HepG2 (cell line): ENCODE measurements around the gene SPHK2. TPM values are rescaled to one million over a fixed set of nuclear protein-coding genes. Genes with fewer than 3 reads are reported as not detected.

Experiments used
- ARNT2 ChIP-seq: sonication (generic); formaldehyde crosslinking; IDR thresholded peaks from 2 replicates; pipeline ENCODE4 v1.8.0; 2022; ENCODE audit warnings: mild to moderate bottlenecking, low read depth, missing genetic modification reagents, moderate library complexity
- ELF3 ChIP-seq: IDR thresholded peaks from 2 replicates; pipeline ENCODE4 v1.6.1; 2016; ENCODE audit warnings: missing genetic modification reagents, missing compliant biosample characterization
- EP300 ChIP-seq, 3 experiments: sonication (generic) in 1 of 3; formaldehyde crosslinking in 1 of 3; IDR thresholded peaks; 2 replicates each; pipeline versions ENCODE4 v1.5.1 to v1.6.1; 2011 to 2020; ENCODE audit warnings: low read depth in 2 of 3, low read length in 2 of 3, borderline replicate concordance in 1 of 3, improper control_type of control experiment in 1 of 3, mild to moderate bottlenecking in 1 of 3, missing genetic modification reagents in 1 of 3, moderate library complexity in 1 of 3
- KLF12 ChIP-seq: sonication (generic); formaldehyde crosslinking; IDR thresholded peaks from 2 replicates; pipeline ENCODE4 v1.4.0; 2020; ENCODE audit warnings: missing genetic modification reagents, borderline replicate concordance
- MTF2 ChIP-seq: sonication (generic); formaldehyde crosslinking; IDR thresholded peaks from 2 replicates; pipeline ENCODE4 v1.5.0; 2020; ENCODE audit warnings: missing genetic modification reagents, borderline replicate concordance
- TBX2 ChIP-seq: sonication (generic); formaldehyde crosslinking; IDR thresholded peaks from 2 replicates; pipeline ENCODE4 v1.5.0; 2020; ENCODE audit warnings: missing genetic modification reagents, mild to moderate bottlenecking, borderline replicate concordance
- U2AF1 ChIP-seq: fragments of 200-400 bp; formaldehyde crosslinking; optimal IDR thresholded peaks from 2 replicates; pipeline ENCODE3; 2017; ENCODE audit warnings: mild to moderate bottlenecking, low read depth, low read length
- ZNF207 ChIP-seq: fragments of 450-650 bp; IDR thresholded peaks from 2 replicates; pipeline ENCODE4 v1.6.1; 2016; ENCODE audit warnings: antibody characterized with exemption, borderline replicate concordance
- ZNF232 ChIP-seq: sonication (generic); formaldehyde crosslinking; IDR thresholded peaks from 2 replicates; pipeline ENCODE4 v1.4.0; 2020; ENCODE audit warnings: missing genetic modification reagents, borderline replicate concordance
- ZNF253 ChIP-seq: sonication (generic); formaldehyde crosslinking; IDR thresholded peaks from 2 replicates; pipeline ENCODE4 v1.8.0; 2022; ENCODE audit warnings: mild to moderate bottlenecking, missing genetic modification reagents, borderline replicate concordance
- ZNF264 ChIP-seq: sonication (generic); formaldehyde crosslinking; IDR thresholded peaks from 2 replicates; pipeline ENCODE4 v1.4.0; 2020; ENCODE audit warnings: missing genetic modification reagents
- ZNF343 ChIP-seq: sonication (generic); formaldehyde crosslinking; IDR thresholded peaks from 2 replicates; pipeline ENCODE4 v1.4.0; 2020; ENCODE audit warnings: mild to moderate bottlenecking, missing genetic modification reagents
- ZNF614 ChIP-seq: IDR thresholded peaks from 2 replicates; pipeline ENCODE4 v1.6.1; 2018; ENCODE audit warnings: missing biosample characterization, missing genetic modification reagents, inconsistent platforms, borderline replicate concordance
- ZNF788 ChIP-seq: sonication (generic); formaldehyde crosslinking; IDR thresholded peaks from 2 replicates; pipeline ENCODE4 v1.5.0; 2020; ENCODE audit warnings: mild to moderate bottlenecking, missing genetic modification reagents, borderline replicate concordance
- ZNF879 ChIP-seq: sonication (generic); formaldehyde crosslinking; IDR thresholded peaks from 2 replicates; pipeline ENCODE4 v1.8.1; 2023; ENCODE audit warnings: missing genetic modification reagents
- polyA plus RNA-seq, 8 experiments: library from polyadenylated mRNA; depleted of rRNA in 3 of 8; stranded (reverse) in 7 of 8; unstranded in 1 of 8; fragments of >200 nt; fragmentation: Illumina TruSeq in 4 of 8; extraction: Trizol in 4 of 8; gene quantifications; 2 replicates each; pipeline versions ENCODE4 v1.2.1 to v1.2.3, GENCODE V29; 2011 to 2016; ENCODE audit warnings: low read depth in 4 of 8, missing spikeins in 1 of 8, mixed read lengths in 1 of 8; ENCODE audit not compliant: insufficient read depth in 1 of 8
- total RNA-seq, 5 experiments: library from RNA; depleted of rRNA; stranded (reverse); fragments of >200 nt; fragmentation: Illumina TruSeq; extraction: Trizol; gene quantifications; 2 replicates each; pipeline ENCODE4 v1.2.3, GENCODE V29; 2016; ENCODE audit warnings: low read depth in 1 of 5
- TF ChIP-seq, protein P1 (sequence below), 2 experiments: IDR thresholded peaks; 2 replicates each; pipeline ENCODE4 v1.6.1; 2011 to 2012; ENCODE audit warnings: low read length in 2 of 2, borderline replicate concordance in 1 of 2, low read depth in 1 of 2, mild to moderate bottlenecking in 1 of 2, moderate library complexity in 1 of 2
- TF ChIP-seq, protein P2 (sequence below): sonication (generic); formaldehyde crosslinking; IDR thresholded peaks from 2 replicates; pipeline ENCODE4 v1.8.0; 2022; ENCODE audit warnings: mild to moderate bottlenecking, missing genetic modification reagents
- TF ChIP-seq, protein P3 (sequence below): sonication (generic); formaldehyde crosslinking; IDR thresholded peaks from 2 replicates; pipeline ENCODE4 v1.5.0; 2020; ENCODE audit warnings: mild to moderate bottlenecking, low read depth, missing genetic modification reagents, borderline replicate concordance
- TF ChIP-seq, protein P4 (sequence below): sonication (generic); formaldehyde crosslinking; IDR thresholded peaks from 2 replicates; pipeline ENCODE4 v1.5.0; 2020; ENCODE audit warnings: missing genetic modification reagents, mild to moderate bottlenecking, borderline replicate concordance
- TF ChIP-seq, protein P5 (sequence below): IDR thresholded peaks from 2 replicates; pipeline ENCODE4 v1.6.1; 2016; ENCODE audit warnings: missing compliant biosample characterization, missing genetic modification reagents, borderline replicate concordance

SPHK2 gene
- total and polyA plus RNA-seq, 2 of the 13 experiments (the other 11 are each of a cell fraction or from before 2014, with no cell fraction given) = 2.9 to 14.4 TPM

DNA sequence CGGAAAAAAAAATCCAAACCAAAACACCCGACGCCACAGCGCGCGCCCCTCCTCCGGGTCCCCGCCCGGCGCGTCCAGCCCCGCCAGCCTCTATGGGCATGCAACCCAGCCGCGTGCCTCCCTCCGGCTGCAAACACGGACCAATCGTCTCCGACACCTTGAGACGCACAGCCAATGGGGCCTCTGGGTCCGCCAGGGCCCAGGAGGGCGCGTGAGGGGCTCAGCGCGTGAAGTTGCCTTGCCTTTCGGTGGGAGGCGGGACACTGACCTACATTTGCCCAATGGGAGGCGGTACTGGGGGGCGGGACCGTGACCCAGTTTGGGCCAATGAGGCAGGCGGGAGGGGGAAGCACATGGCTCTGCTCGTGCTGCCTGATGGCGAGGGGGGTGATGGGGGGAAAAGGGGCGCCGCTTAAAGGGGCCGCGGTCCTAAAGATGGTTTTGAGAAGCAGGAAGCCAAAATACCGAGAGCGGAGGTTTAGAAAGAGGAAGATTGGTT is 18.2 kb downstream of the SPHK2 start (continued):
- TF ChIP-seq U2AF1 (peak; percentile 24), ARNT2 (peak; percentile 87), MTF2 (CRISPR knock-in tag) (no peak), EP300 (IDR thresholded peaks at IDR 0.05; ENCODE audit: low read depth in 2 of 2, low read length in 2 of 2) (0 out of 4 replicates have a peak, but pooled peaks of 1 of the 2 experiments have one; percentile 20), EP300 (CRISPR knock-in tag; IDR thresholded peaks at IDR 0.05; ENCODE audit: borderline replicate concordance) (peak; percentile 51; the same call in 1 of the 2 replicates), ZNF343 (CRISPR knock-in tag) (peak; percentile 90; the same call in 1 of the 2 replicates), ZNF253 (CRISPR knock-in tag) (no peak), ELF3 (no peak; the same call in 1 of the 2 replicates), ZNF207 (no peak), ZNF788 (CRISPR knock-in tag) (peak; percentile 83), ZNF264 (0 out of 2 replicates have a peak, but pooled peaks have one; percentile 13), TBX2 (peak; percentile 89), KLF12 (CRISPR knock-in tag) (peak; percentile 32; the same call in 1 of the 2 replicates), ZNF232 (CRISPR knock-in tag) (no peak), ZNF614 (CRISPR knock-in tag) (peak; percentile 15; the same call in 1 of the 2 replicates), ZNF879 (CRISPR knock-in tag) (peak; percentile 89; the same call in 1 of the 2 replicates)
- TF ChIP-seq, protein P1, sequence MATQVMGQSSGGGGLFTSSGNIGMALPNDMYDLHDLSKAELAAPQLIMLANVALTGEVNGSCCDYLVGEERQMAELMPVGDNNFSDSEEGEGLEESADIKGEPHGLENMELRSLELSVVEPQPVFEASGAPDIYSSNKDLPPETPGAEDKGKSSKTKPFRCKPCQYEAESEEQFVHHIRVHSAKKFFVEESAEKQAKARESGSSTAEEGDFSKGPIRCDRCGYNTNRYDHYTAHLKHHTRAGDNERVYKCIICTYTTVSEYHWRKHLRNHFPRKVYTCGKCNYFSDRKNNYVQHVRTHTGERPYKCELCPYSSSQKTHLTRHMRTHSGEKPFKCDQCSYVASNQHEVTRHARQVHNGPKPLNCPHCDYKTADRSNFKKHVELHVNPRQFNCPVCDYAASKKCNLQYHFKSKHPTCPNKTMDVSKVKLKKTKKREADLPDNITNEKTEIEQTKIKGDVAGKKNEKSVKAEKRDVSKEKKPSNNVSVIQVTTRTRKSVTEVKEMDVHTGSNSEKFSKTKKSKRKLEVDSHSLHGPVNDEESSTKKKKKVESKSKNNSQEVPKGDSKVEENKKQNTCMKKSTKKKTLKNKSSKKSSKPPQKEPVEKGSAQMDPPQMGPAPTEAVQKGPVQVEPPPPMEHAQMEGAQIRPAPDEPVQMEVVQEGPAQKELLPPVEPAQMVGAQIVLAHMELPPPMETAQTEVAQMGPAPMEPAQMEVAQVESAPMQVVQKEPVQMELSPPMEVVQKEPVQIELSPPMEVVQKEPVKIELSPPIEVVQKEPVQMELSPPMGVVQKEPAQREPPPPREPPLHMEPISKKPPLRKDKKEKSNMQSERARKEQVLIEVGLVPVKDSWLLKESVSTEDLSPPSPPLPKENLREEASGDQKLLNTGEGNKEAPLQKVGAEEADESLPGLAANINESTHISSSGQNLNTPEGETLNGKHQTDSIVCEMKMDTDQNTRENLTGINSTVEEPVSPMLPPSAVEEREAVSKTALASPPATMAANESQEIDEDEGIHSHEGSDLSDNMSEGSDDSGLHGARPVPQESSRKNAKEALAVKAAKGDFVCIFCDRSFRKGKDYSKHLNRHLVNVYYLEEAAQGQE (IDR thresholded peaks at IDR 0.05; ENCODE audit: borderline replicate concordance in 1 of 2, low read depth in 1 of 2, low read length in 2 of 2) = no peak
- TF ChIP-seq, protein P2, sequence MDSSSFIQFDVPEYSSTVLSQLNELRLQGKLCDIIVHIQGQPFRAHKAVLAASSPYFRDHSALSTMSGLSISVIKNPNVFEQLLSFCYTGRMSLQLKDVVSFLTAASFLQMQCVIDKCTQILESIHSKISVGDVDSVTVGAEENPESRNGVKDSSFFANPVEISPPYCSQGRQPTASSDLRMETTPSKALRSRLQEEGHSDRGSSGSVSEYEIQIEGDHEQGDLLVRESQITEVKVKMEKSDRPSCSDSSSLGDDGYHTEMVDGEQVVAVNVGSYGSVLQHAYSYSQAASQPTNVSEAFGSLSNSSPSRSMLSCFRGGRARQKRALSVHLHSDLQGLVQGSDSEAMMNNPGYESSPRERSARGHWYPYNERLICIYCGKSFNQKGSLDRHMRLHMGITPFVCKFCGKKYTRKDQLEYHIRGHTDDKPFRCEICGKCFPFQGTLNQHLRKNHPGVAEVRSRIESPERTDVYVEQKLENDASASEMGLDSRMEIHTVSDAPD = peak; percentile 72; the same call in 1 of the 2 replicates
- TF ChIP-seq, protein P3, sequence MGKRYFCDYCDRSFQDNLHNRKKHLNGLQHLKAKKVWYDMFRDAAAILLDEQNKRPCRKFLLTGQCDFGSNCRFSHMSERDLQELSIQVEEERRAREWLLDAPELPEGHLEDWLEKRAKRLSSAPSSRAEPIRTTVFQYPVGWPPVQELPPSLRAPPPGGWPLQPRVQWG = no peak
- TF ChIP-seq, protein P4, sequence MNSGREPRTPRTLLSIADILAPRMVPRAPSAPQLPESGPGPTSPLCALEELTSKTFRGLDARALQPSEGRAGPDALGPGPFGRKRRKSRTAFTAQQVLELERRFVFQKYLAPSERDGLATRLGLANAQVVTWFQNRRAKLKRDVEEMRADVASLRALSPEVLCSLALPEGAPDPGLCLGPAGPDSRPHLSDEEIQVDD = peak; percentile 88; the same call in 1 of the 2 replicates
- TF ChIP-seq, protein P5, sequence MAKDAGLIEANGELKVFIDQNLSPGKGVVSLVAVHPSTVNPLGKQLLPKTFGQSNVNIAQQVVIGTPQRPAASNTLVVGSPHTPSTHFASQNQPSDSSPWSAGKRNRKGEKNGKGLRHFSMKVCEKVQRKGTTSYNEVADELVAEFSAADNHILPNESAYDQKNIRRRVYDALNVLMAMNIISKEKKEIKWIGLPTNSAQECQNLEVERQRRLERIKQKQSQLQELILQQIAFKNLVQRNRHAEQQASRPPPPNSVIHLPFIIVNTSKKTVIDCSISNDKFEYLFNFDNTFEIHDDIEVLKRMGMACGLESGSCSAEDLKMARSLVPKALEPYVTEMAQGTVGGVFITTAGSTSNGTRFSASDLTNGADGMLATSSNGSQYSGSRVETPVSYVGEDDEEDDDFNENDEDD = peak; percentile 94
